ENCODE measurements around the gene PLEKHH1. TPM values are rescaled to one million over a fixed set of nuclear protein-coding genes. Genes with fewer than 3 reads are reported as not detected.
A peak's percentile ranks its signal among the peaks of the same experiment; 100 is the strongest.
"Not testable (repeated sequence)": the region's sequence is repeated elsewhere in the genome, so short reads cannot be mapped to it uniquely, and the experiment has no call there.

PLEKHH1 gene
- polyA plus RNA-seq, 3 donors, result 0.23 TPM; not detected in 2

DNA sequence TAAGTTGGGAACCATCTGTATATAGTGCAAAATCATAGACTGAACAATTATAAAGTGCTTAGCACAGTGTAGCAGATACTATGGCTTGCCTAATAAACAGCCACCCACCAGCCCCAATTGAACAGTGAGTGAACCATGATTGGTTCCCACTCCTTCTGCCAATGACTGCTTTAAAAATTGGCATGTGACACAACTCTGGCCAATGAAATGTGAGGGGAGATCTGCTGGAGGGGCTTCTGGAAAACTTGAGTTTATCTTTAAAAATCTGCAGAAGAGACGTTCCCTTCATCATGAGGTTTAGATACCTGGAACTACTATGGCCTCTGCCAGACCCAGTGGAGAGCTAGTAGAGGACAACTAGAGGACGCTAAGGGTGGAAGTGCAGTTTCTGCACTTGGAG, 62.3 kb downstream of the PLEKHH1 start:
- peaks cover 11 to 16% of the 10 kb centered on the region in 2 donors for H3K4me1 ChIP-seq (ENCODE audit: control insufficient read depth in 1 of 2, insufficient read depth in 2 of 2, low read length in 2 of 2)

DNA sequence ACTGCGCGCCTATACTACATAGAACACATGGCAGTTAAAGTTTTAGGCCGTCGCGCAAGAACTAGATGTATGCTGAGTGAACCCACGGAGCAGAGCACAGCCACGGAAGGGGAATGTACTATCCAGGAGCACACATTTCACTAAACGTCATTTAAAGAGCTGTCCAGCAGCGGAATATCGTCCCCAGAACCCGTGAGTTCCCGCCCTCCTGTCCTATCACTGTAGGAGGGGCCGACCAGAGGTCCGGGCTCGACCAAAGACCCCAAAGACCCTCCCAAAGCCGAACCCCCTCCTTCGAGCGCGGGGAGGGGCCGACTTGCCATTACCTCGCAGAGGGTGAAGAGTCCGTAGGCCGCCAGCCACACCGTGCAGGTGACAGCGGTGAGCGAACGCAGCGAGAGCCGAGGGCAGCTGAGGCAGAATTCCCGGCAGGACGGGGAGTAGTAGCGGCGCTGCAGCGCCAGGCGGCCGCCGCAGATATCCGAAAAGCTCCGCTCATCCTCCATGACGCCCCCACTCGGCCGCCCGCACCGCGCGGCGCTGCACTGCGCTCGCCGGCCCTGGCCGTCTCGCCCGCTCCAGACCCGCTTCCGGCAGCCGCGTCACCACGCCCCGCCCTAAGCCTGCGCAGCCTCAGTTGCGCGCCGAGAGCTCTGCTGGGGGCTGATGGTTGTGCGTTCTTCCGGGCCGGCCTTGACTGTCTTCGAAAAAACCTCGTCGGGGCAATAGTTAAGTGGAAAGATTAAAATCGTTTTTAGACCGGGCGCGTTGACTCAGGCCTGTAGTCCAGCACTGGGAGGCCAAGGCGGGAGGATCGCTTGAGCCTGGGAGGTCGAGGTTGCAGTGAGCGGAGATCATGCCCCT, 66.8 kb downstream of the PLEKHH1 start, which contains the start of gene PIGH:
Gene PIGH (minus strand): TSS at position 571 of the 864 bp plus-strand sequence. CDS start 65 bp downstream, at position 506.
- Mint-ChIP-seq H3K36me3 (peaks cover 1 to 3% of the 10 kb centered on the region in 2 donors), H3K4me1 (peaks cover 24% of the 10 kb centered on the region), H3K27ac (peak within 1 kb of the TSS; percentile 90 to 98 (median 93)), H3K9me3 (peaks cover 0 to 4% (median 0%) of the 10 kb centered on the region in 7 donors), H3K4me3 (peak within 1 kb of the TSS; percentile 91 to 97), H3K27me3 (ENCODE audit: low read depth in 3 of 3) (peaks cover 3 to 7% (median 5%) of the 10 kb centered on the region in 3 donors)
- 3% methylated on average over 73 of the region's 77 CpGs for WGBS (ENCODE audit: insufficient coverage)
- peaks cover 7% of the 10 kb centered on the region for H3K79me2 ChIP-seq (ENCODE audit: insufficient read depth, low read length)
- peak within 1 kb of the TSS; percentile 79 to 100 (median 95) for H3K4me3 ChIP-seq (replicated peaks in 1 of 3; ENCODE audit: low read depth in 2 of 3, low read length in 3 of 3)
- H3K36me3 ChIP-seq (replicated peaks in 1 of 2; ENCODE audit: control insufficient read depth in 1 of 2, insufficient read depth in 2 of 2, low read length in 2 of 2), result no peaks in the 10 kb centered on the region
- H4K20me1 ChIP-seq (ENCODE audit: insufficient read depth, low read length), result no peaks in the 10 kb centered on the region
- peak within 1 kb of the TSS; percentile 81 for H3K9ac ChIP-seq (ENCODE audit: insufficient read depth, low read length, poor library complexity, severe bottlenecking)
- peak within 1 kb of the TSS; percentile 76 to 79 for H3K27ac ChIP-seq (ENCODE audit: low read depth in 1 of 2, low read length in 2 of 2)
- intact Hi-C loops (cut with micrococcal nuclease), result loop anchor here in 1 of 2 donors (5.0 kb wide), 1 partner anchor 72 kb away; the partner anchor contains the start of gene VTI1B
- no peaks in the 10 kb centered on the region for H3K27me3 ChIP-seq (ENCODE audit: control insufficient read depth in 2 of 2, insufficient read depth in 2 of 2, low read length in 2 of 2)
- peaks cover 15 to 20% of the 10 kb centered on the region in 2 donors for H3K4me1 ChIP-seq (ENCODE audit: control insufficient read depth in 1 of 2, insufficient read depth in 2 of 2, low read length in 2 of 2)
- H2AFZ ChIP-seq (ENCODE audit: insufficient read depth, low read depth, low read length, poor library complexity, severe bottlenecking), result peak within 1 kb of the TSS; percentile 100
- peak; percentile 86 to 89 (median 87) for DNase-seq
- TF ChIP-seq, protein P1, sequence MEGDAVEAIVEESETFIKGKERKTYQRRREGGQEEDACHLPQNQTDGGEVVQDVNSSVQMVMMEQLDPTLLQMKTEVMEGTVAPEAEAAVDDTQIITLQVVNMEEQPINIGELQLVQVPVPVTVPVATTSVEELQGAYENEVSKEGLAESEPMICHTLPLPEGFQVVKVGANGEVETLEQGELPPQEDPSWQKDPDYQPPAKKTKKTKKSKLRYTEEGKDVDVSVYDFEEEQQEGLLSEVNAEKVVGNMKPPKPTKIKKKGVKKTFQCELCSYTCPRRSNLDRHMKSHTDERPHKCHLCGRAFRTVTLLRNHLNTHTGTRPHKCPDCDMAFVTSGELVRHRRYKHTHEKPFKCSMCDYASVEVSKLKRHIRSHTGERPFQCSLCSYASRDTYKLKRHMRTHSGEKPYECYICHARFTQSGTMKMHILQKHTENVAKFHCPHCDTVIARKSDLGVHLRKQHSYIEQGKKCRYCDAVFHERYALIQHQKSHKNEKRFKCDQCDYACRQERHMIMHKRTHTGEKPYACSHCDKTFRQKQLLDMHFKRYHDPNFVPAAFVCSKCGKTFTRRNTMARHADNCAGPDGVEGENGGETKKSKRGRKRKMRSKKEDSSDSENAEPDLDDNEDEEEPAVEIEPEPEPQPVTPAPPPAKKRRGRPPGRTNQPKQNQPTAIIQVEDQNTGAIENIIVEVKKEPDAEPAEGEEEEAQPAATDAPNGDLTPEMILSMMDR (IDR thresholded peaks at IDR 0.05), result peak; percentile 76
- no peaks in the 10 kb centered on the region for H3K9me3 ChIP-seq (replicated peaks in 1 of 2; ENCODE audit: control insufficient read depth in 1 of 2, insufficient read depth in 1 of 2, low read length in 2 of 2)
- H3K4me2 ChIP-seq (replicated peaks; ENCODE audit: extremely low read depth, low read length, poor library complexity, severe bottlenecking), result peak within 1 kb of the TSS; percentile 93

More for the DNA sequence above, 62.3 kb downstream of the PLEKHH1 start:
- no peak overlapping the region for H3K4me3 ChIP-seq (replicated peaks in 1 of 3; ENCODE audit: low read depth in 2 of 3, low read length in 3 of 3)
- H4K20me1 ChIP-seq (ENCODE audit: insufficient read depth, low read length), result no peaks in the 10 kb centered on the region
- no peak overlapping the region for H3K27ac Mint-ChIP-seq
- H3K4me2 ChIP-seq (replicated peaks; ENCODE audit: extremely low read depth, low read length, poor library complexity, severe bottlenecking), result no peak overlapping the region
- 86% methylated on average over 1 of the region's 2 CpGs for WGBS (ENCODE audit: insufficient coverage)
- intact Hi-C loops (cut with micrococcal nuclease), result no loop called here
- H3K27me3 ChIP-seq (ENCODE audit: control insufficient read depth in 2 of 2, insufficient read depth in 2 of 2, low read length in 2 of 2), result no peaks in the 10 kb centered on the region
- no peak overlapping the region for H3K4me3 Mint-ChIP-seq
- peaks cover 0 to 4% (median 0%) of the 10 kb centered on the region in 7 donors for H3K9me3 Mint-ChIP-seq
- TF ChIP-seq, protein P1 (IDR thresholded peaks at IDR 0.05), result no peak
- H3K27ac ChIP-seq (ENCODE audit: low read depth in 1 of 2, low read length in 2 of 2), result no peak overlapping the region
- peaks cover 7% of the 10 kb centered on the region for H3K79me2 ChIP-seq (ENCODE audit: insufficient read depth, low read length)
- peaks cover 30 to 37% of the 10 kb centered on the region in 2 donors for H3K36me3 Mint-ChIP-seq
- DNase-seq, result no peak
- no peak overlapping the region for H3K9ac ChIP-seq (ENCODE audit: insufficient read depth, low read length, poor library complexity, severe bottlenecking)
- H3K4me1 Mint-ChIP-seq, result peaks cover 20% of the 10 kb centered on the region
- peaks cover 34 to 36% of the 10 kb centered on the region in 2 donors for H3K36me3 ChIP-seq (replicated peaks in 1 of 2; ENCODE audit: control insufficient read depth in 1 of 2, insufficient read depth in 2 of 2, low read length in 2 of 2)
- H2AFZ ChIP-seq (ENCODE audit: insufficient read depth, low read depth, low read length, poor library complexity, severe bottlenecking), result no peak overlapping the region
- peaks cover 0 to 3% (median 3%) of the 10 kb centered on the region in 3 donors for H3K27me3 Mint-ChIP-seq (ENCODE audit: low read depth in 3 of 3)
- no peaks in the 10 kb centered on the region for H3K9me3 ChIP-seq (replicated peaks in 1 of 2; ENCODE audit: control insufficient read depth in 1 of 2, insufficient read depth in 1 of 2, low read length in 2 of 2)

DNA sequence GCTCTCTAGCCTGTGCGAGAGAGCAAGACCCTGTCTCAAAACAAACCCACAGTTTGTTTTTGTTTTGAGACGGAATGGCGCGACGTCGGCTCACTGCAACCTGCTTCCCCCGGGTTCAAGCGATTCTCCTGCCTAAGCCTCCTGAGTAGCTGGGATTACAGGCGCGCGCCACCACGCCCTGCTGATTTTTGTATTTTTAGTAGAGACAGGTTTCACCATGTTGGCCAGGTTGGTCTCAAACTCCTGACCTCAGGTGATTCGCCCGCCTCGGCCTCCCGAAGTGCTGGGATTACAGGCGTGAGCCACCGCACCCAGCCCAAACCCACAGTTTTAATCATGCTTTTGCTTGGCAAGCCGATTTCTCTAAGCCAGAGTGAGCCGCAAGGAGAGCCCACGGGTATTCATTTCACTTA, 67.5 kb downstream of the PLEKHH1 start:
- H3K36me3 ChIP-seq (replicated peaks in 1 of 2; ENCODE audit: control insufficient read depth in 1 of 2, insufficient read depth in 2 of 2, low read length in 2 of 2); H3K36me3 Mint-ChIP-seq; H3K27me3 Mint-ChIP-seq (ENCODE audit: low read depth in 3 of 3); H3K9me3 Mint-ChIP-seq; H3K27me3 ChIP-seq (ENCODE audit: control insufficient read depth in 2 of 2, insufficient read depth in 2 of 2, low read length in 2 of 2); H4K20me1 ChIP-seq (ENCODE audit: insufficient read depth, low read length); DNase-seq; H3K9me3 ChIP-seq (replicated peaks in 1 of 2; ENCODE audit: control insufficient read depth in 1 of 2, insufficient read depth in 1 of 2, low read length in 2 of 2); H3K79me2 ChIP-seq (ENCODE audit: insufficient read depth, low read length): not testable (repeated sequence)
- peak overlapping the region; percentile 81 for H3K9ac ChIP-seq (ENCODE audit: insufficient read depth, low read length, poor library complexity, severe bottlenecking)
- peak overlapping the region; percentile 79 to 100 (median 95) for H3K4me3 ChIP-seq (replicated peaks in 1 of 3; ENCODE audit: low read depth in 2 of 3, low read length in 3 of 3)
- peak overlapping the region; percentile 63 to 79 for H3K27ac ChIP-seq (ENCODE audit: low read depth in 1 of 2, low read length in 2 of 2)
- Mint-ChIP-seq H3K27ac (peak overlapping the region; percentile 90 to 98 (median 93)), H3K4me3 (peak overlapping the region; percentile 91 to 97), H3K4me1 (peaks cover 24% of the 10 kb centered on the region)
- H3K4me2 ChIP-seq (replicated peaks; ENCODE audit: extremely low read depth, low read length, poor library complexity, severe bottlenecking), result peak overlapping the region; percentile 93
- H2AFZ ChIP-seq (ENCODE audit: insufficient read depth, low read depth, low read length, poor library complexity, severe bottlenecking), result peak overlapping the region; percentile 100
- intact Hi-C loops (cut with micrococcal nuclease), result loop anchor here in 1 of 2 donors (5.0 kb wide), 1 partner anchor 72 kb away; the partner anchor contains the start of gene VTI1B
- peaks cover 15 to 20% of the 10 kb centered on the region in 2 donors for H3K4me1 ChIP-seq (ENCODE audit: control insufficient read depth in 1 of 2, insufficient read depth in 2 of 2, low read length in 2 of 2)
- WGBS (ENCODE audit: insufficient coverage), result 85% methylated on average over 17 of the region's 21 CpGs

Measured in CD14-positive monocyte (primary cell).